ENCODE measurements around the gene NUBP1.
A peak's percentile ranks its signal among the peaks of the same experiment; 100 is the strongest.

Gene NUBP1

DNA sequence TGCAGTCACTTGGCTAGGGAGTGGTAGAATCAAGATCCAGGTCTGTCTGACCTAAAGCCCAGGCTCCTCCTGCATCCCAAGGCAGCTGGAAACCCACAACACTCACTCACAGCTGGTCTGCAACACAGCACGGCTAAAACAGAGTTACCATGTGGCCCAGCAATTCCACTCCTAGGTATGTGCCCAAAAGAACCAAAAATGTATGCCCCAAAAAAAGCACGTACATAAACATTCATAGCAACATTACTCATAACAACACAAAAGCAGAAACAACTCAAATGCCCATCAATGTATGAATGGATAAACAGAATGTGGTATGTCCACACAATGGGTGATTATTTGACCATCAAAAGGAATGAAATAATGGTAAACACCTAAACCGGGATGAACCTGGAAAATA, 66.1 kb downstream of the NUBP1 start:
- Histone ChIP-seq H3K36me3 (ENCODE audit: insufficient read depth, low read depth, low read length) (no peaks in the 10 kb centered on the region), H3K4me1 (ENCODE audit: insufficient read depth, low read length) (no peaks in the 10 kb centered on the region), H3K9me3 (ENCODE audit: insufficient read depth, low read depth, low read length) (no peaks in the 10 kb centered on the region), H3K27me3 (ENCODE audit: insufficient read depth, low read length) (no peaks in the 10 kb centered on the region), H3K9ac (ENCODE audit: low read depth, low read length) (no peak overlapping the region), H3K4me3 (ENCODE audit: low read length) (no peak overlapping the region), H3K27ac (ENCODE audit: low read length) (no peak overlapping the region)

DNA sequence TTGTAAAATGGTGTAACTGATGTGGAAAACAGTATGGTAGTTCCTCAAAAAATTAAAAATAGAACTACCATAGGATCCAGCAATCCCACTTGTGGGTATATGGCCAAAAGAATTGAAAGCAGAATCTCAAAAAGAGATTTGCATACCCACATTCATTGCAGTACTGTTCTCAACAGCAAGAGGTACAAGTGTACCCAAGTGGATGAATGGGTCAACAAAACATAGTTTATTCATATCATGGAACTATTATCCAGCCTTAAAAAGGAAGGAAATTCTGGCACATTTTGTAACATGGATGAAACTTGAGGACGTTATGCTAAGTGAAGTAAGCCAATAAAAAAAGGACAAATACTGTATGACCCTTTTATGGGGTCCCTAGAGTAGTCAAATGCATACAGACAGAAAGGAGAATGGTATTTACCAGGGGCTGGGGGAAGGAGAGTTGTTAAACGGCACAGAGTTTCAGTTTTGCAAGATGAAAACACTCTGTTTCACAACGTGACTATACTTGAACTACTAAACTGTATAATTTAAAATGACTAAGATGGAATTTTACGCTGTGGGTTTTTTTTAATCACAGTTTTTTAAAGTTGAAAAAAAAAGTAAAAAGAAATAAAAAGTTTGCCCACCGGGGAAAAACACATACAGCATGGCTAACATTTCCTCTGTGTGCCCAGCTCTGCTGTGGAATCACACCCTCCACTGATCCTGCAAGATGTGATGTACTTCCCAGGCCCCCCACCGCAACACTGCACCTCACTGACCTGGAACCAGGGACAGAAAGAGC, 68.9 kb downstream of the NUBP1 start:
- H3K27ac ChIP-seq (ENCODE audit: low read length): no peak overlapping the region
- peaks cover 5% of the 10 kb centered on the region; the same call in 1 of the 2 replicates for H3K27me3 ChIP-seq (ENCODE audit: insufficient read depth, low read length)
- no peak overlapping the region for H3K9ac ChIP-seq (ENCODE audit: low read depth, low read length)
- no peaks in the 10 kb centered on the region for H3K36me3 ChIP-seq (ENCODE audit: insufficient read depth, low read depth, low read length)
- H3K4me3 ChIP-seq (ENCODE audit: low read length): no peak overlapping the region
- no peaks in the 10 kb centered on the region for H3K9me3 ChIP-seq (ENCODE audit: insufficient read depth, low read depth, low read length)
- no peaks in the 10 kb centered on the region for H3K4me1 ChIP-seq (ENCODE audit: insufficient read depth, low read length)

DNA sequence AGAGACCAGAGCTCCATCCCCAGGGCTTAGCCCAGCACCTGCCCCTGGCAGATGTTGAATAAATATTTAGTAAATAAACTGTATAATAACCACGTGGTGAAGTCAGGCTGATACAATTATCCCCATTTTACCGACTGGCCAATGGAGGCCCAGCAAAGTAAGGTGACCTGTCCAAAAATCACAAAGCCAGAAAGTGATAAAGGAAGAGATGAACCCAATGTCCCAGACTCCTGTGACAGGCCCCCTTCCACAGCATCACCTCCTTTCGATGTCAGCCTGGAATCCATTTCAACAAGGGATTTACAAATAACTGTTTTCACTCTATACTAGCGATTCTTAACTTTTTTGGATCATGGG, 69.4 kb downstream of the NUBP1 start:
- no peak overlapping the region for H3K4me3 ChIP-seq (ENCODE audit: low read length)
- H3K4me1 ChIP-seq (ENCODE audit: insufficient read depth, low read length): no peaks in the 10 kb centered on the region
- H3K27ac ChIP-seq (ENCODE audit: low read length): no peak overlapping the region
- no peak overlapping the region for H3K9ac ChIP-seq (ENCODE audit: low read depth, low read length)
- peaks cover 10% of the 10 kb centered on the region for H3K27me3 ChIP-seq (ENCODE audit: insufficient read depth, low read length)
- H3K9me3 ChIP-seq (ENCODE audit: insufficient read depth, low read depth, low read length): no peaks in the 10 kb centered on the region
- no peaks in the 10 kb centered on the region for H3K36me3 ChIP-seq (ENCODE audit: insufficient read depth, low read depth, low read length)

DNA sequence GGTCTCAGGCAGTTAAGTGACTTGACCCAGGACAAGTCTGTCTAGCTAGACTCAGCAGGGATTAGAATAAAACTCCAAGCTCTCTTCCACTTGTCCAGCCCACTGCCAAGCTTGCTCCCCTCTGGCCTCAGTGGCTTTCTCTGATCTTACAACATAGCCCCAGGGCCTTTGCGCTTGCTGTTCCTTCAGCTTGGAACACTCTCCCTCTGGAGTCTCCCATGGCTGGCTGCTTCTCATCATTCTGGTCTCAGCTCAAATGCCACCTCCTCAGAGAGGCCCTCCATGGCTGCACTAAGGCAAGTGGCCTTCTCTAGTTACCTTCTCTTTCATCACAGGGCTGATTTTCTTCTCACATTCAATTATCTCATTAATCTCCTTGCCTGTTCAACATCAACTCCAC, 73.9 kb downstream of the NUBP1 start:
- H3K27ac ChIP-seq (ENCODE audit: low read length): no peak overlapping the region
- no peaks in the 10 kb centered on the region for H3K9me3 ChIP-seq (ENCODE audit: insufficient read depth, low read depth, low read length)
- no peak overlapping the region for H3K9ac ChIP-seq (ENCODE audit: low read depth, low read length)
- no peaks in the 10 kb centered on the region for H3K4me1 ChIP-seq (ENCODE audit: insufficient read depth, low read length)
- peaks cover 10% of the 10 kb centered on the region for H3K27me3 ChIP-seq (ENCODE audit: insufficient read depth, low read length)
- peak overlapping the region; percentile 64 for H3K4me3 ChIP-seq (ENCODE audit: low read length)
- H3K36me3 ChIP-seq (ENCODE audit: insufficient read depth, low read depth, low read length): no peaks in the 10 kb centered on the region

DNA sequence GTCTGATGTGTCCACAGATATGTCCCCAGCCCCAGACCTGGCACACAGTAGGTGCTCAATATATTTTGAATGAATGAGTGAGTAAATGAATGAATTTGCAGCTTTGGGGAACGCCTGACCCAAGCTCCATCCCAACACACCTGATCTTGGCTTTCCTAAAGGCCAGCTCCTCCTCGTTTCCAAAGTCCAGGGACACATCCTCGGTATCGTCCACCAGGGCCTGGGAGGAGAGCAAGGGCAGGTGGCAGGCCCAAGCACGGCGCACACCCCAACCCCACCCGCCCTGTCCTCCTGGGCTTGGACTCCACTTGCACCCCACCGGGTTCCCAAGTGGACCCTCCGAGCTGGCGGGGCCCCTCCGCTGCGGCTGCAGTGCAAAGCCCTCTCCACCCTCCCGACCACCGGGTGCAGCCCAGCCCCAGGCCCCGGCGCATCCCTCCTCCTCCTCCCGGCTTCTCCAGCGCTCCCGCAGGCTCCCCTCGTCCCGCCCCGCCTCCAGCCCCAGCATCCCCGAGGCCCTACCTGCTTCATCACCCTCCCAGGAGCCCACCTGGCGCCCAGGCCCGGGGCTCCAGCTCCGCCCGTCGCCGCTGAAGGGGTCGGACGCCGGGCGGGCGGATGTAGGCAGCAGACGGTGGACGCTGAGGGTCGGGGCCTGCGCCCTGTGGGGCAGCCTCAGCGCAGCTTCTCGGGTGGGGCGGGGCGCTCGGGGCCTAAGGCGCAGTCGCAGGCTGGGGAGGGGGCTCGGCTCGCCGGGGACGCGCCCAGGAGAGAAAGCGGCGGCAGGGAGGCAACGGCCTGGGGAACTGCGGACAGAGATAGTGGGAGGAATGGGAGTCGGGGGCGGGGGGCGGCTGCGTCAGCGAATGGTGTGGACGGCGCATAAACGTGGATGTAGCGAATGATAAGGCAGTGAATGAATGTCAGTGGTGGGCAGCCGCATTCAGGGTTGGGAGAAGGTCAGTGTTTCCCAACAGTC, 74.6 kb downstream of the NUBP1 start, which contains the start of gene TVP23A:
TSS of gene TVP23A (minus strand) at position 832 of the 979 bp plus-strand sequence. CDS start at position 531, 301 bp downstream.
- Histone ChIP-seq H3K27ac (ENCODE audit: low read length) (no peak within 1 kb of the TSS), H3K4me1 (ENCODE audit: insufficient read depth, low read length) (no peaks in the 10 kb centered on the region), H3K9me3 (ENCODE audit: insufficient read depth, low read depth, low read length) (no peaks in the 10 kb centered on the region), H3K9ac (ENCODE audit: low read depth, low read length) (peak within 1 kb of the TSS; percentile 41; the same call in 1 of the 2 replicates), H3K4me3 (ENCODE audit: low read length) (peak within 1 kb of the TSS; percentile 64), H3K27me3 (ENCODE audit: insufficient read depth, low read length) (peaks cover 10% of the 10 kb centered on the region), H3K36me3 (ENCODE audit: insufficient read depth, low read depth, low read length) (no peaks in the 10 kb centered on the region)
